ENCODE measurements around the gene CSRP1. TPM values are rescaled to one million over a fixed set of nuclear protein-coding genes. Genes with fewer than 3 reads are reported as not detected.

CSRP1 gene
- polyA plus RNA-seq, 2 of the 4 experiments (the other 2 are of a cell fraction): 277 to 655 TPM

DNA sequence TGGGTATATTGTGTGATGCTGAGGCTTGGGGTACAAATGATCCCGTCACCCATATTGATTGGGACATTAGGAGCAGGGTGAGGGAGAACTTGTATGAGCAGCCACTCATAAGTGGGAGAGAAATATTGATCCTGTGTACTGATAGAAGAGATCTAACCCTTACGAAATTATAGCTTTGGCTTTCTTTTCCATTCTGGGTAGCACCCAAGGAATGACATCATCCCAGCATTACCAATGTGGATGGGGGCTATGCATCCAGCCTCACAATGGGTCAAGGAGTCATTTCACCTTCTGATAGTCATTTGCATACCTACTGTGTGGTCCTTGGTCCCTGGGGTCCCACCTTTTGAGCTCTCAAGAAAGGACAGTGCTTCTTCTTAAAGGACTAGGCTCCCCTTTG is 30.1 kb upstream of the CSRP1 start:
- Histone ChIP-seq H3K4me2 (peak overlapping the region; percentile 58), H3K27ac (peak overlapping the region in 1 of 2 experiments; percentile 65; a peak in 3 of 6 replicates), H3K4me3 (no peak overlapping the region), H3K9me3 (no peaks in the 10 kb centered on the region), H3K4me1 (peaks cover 40% of the 10 kb centered on the region)
- 96% methylated on average over 2 of the region's 2 CpGs for WGBS (ENCODE audit: missing lambda C conversion rate)
- CTCF ChIA-PET: interaction anchor here (0.5 to 49.4 kb wide), 10 partner anchors 9 to 353 kb away, joined by 3 to 1452 read pairs (median 9); partner anchors contain the start of gene CSRP1
- FAIRE-seq: no peak
- POLR2A ChIA-PET: no interaction called here
- DNase-seq (ENCODE audit: low read depth in 1 of 2, low spot score in 1 of 2): no peak
- ATAC-seq: no peak
- TF ChIP-seq FOXS1 (CRISPR knock-in tag; IDR thresholded peaks at IDR 0.05) (no peak), JUNB (IDR thresholded peaks at IDR 0.05) (no peak)

DNA sequence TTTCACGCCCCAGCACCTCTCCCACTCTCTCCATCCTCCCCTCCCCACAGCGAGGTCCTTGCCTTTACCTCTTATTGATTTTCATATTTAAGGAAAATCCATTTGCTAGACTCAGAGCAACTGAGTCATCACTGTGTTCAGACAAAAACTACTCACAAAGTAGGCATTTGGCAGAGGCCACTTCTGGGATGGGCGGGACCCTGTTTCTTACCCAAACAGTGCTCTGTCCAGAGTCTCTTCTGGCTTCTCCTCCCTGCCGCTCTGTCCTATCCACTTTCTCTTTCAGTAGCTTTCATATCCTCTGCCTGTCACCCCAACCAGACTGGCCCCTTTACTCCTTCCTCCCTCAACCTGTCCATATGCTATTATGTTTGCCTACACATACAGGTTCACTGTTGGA is 29.6 kb upstream of the CSRP1 start:
- DNase-seq (ENCODE audit: low read depth in 1 of 2, low spot score in 1 of 2) (peak in 1 of 2 experiments; percentile 23), FAIRE-seq (no peak), ATAC-seq (peak in 1 of 2 experiments; percentile 15; a peak in 2 of 6 replicates)
- H3K4me2 ChIP-seq: peak overlapping the region; percentile 58
- ChIA-PET POLR2A (no interaction called here), CTCF (interaction anchor here (1.1 to 49.4 kb wide), 7 partner anchors 10 to 256 kb away, joined by 4 to 1452 read pairs (median 25); partner anchors contain the start of gene CSRP1)
- H3K9me3 ChIP-seq: no peaks in the 10 kb centered on the region
- peak overlapping the region; percentile 26 to 65; a peak in 4 of 6 replicates for H3K27ac ChIP-seq
- 43% methylated on average over 4 of the region's 4 CpGs for WGBS (ENCODE audit: missing lambda C conversion rate)
- H3K4me3 ChIP-seq: no peak overlapping the region
- H3K4me1 ChIP-seq: peaks cover 40% of the 10 kb centered on the region
- TF ChIP-seq KDM1A (IDR thresholded peaks at IDR 0.05; ENCODE audit: low read depth) (no peak), FOXS1 (CRISPR knock-in tag; IDR thresholded peaks at IDR 0.05) (no peak), BHLHE40 (IDR thresholded peaks at IDR 0.05; ENCODE audit: low read depth, low read length) (no peak), HEYL (CRISPR knock-in tag; IDR thresholded peaks at IDR 0.05) (no peak), POLR2A (IDR thresholded peaks at IDR 0.05; ENCODE audit: low read length) (no peak), CBX2 (IDR thresholded peaks at IDR 0.05; ENCODE audit: borderline replicate concordance, low read depth) (no peak), USF2 (IDR thresholded peaks at IDR 0.05) (no peak), MAFK (IDR thresholded peaks at IDR 0.05; ENCODE audit: partially characterized antibody) (no peak), BCL3 (IDR thresholded peaks at IDR 0.05) (no peak), HOXB13 (CRISPR knock-in tag; IDR thresholded peaks at IDR 0.05; ENCODE audit: low read depth) (no peak), CEBPB (IDR thresholded peaks at IDR 0.05) (no peak), NFE2L2 (conservative IDR thresholded peaks at IDR 0.05; ENCODE audit: low read length) (no peak), RARB (CRISPR knock-in tag; IDR thresholded peaks at IDR 0.05) (no peak), HOXA7 (CRISPR knock-in tag; IDR thresholded peaks at IDR 0.05) (no peak), JUN (IDR thresholded peaks at IDR 0.05) (no peak), MYC (IDR thresholded peaks at IDR 0.05; ENCODE audit: borderline replicate concordance, low read length) (no peak), EHF (CRISPR knock-in tag; IDR thresholded peaks at IDR 0.05) (no peak)
- TF ChIP-seq, protein P1, sequence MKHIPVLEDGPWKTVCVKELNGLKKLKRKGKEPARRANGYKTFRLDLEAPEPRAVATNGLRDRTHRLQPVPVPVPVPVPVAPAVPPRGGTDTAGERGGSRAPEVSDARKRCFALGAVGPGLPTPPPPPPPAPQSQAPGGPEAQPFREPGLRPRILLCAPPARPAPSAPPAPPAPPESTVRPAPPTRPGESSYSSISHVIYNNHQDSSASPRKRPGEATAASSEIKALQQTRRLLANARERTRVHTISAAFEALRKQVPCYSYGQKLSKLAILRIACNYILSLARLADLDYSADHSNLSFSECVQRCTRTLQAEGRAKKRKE (CRISPR knock-in tag; IDR thresholded peaks at IDR 0.05; ENCODE audit: low read depth): no peak

- Histone ChIP-seq H3K4me2 (peak overlapping the region; percentile 58), H3K4me1 (peaks cover 40% of the 10 kb centered on the region), H3K27ac (peak overlapping the region in 1 of 2 experiments; percentile 65; a peak in 3 of 6 replicates), H3K4me3 (no peak overlapping the region), H3K9me3 (no peaks in the 10 kb centered on the region)
- ATAC-seq: no peak
- FAIRE-seq: no peak
- ChIA-PET POLR2A (no interaction called here), CTCF (interaction anchor here (0.9 to 49.4 kb wide), 6 partner anchors 9 to 256 kb away, joined by 5 to 1452 read pairs (median 75); partner anchors contain the start of gene CSRP1)
- 89% methylated on average over 6 of the region's 6 CpGs for WGBS (ENCODE audit: missing lambda C conversion rate)
- no peak for DNase-seq (ENCODE audit: low read depth in 1 of 2, low spot score in 1 of 2)
- TF ChIP-seq, protein P2, sequence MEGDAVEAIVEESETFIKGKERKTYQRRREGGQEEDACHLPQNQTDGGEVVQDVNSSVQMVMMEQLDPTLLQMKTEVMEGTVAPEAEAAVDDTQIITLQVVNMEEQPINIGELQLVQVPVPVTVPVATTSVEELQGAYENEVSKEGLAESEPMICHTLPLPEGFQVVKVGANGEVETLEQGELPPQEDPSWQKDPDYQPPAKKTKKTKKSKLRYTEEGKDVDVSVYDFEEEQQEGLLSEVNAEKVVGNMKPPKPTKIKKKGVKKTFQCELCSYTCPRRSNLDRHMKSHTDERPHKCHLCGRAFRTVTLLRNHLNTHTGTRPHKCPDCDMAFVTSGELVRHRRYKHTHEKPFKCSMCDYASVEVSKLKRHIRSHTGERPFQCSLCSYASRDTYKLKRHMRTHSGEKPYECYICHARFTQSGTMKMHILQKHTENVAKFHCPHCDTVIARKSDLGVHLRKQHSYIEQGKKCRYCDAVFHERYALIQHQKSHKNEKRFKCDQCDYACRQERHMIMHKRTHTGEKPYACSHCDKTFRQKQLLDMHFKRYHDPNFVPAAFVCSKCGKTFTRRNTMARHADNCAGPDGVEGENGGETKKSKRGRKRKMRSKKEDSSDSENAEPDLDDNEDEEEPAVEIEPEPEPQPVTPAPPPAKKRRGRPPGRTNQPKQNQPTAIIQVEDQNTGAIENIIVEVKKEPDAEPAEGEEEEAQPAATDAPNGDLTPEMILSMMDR (IDR thresholded peaks at IDR 0.05): no peak
- TF ChIP-seq, protein P3, sequence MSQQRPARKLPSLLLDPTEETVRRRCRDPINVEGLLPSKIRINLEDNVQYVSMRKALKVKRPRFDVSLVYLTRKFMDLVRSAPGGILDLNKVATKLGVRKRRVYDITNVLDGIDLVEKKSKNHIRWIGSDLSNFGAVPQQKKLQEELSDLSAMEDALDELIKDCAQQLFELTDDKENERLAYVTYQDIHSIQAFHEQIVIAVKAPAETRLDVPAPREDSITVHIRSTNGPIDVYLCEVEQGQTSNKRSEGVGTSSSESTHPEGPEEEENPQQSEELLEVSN (IDR thresholded peaks at IDR 0.05; ENCODE audit: borderline replicate concordance, low read depth): no peak
- no peak for TF ChIP-seq KDM1A (IDR thresholded peaks at IDR 0.05; ENCODE audit: low read depth)
- TF ChIP-seq ZSCAN20 (CRISPR knock-in tag; IDR thresholded peaks at IDR 0.05): no peak
- TF ChIP-seq HDAC2 (IDR thresholded peaks at IDR 0.05): no peak
Measured at GRCh38 chr1:201535919-201536245, 29.0 kb upstream of the CSRP1 start.
